ENCODE data around the gene EIF2B4.
A peak's percentile ranks its signal among the peaks of the same experiment; 100 is the strongest.
"Not testable (repeated sequence)": the region's sequence is repeated elsewhere in the genome, so short reads cannot be mapped to it uniquely, and the experiment has no call there.

EIF2B4 gene

DNA sequence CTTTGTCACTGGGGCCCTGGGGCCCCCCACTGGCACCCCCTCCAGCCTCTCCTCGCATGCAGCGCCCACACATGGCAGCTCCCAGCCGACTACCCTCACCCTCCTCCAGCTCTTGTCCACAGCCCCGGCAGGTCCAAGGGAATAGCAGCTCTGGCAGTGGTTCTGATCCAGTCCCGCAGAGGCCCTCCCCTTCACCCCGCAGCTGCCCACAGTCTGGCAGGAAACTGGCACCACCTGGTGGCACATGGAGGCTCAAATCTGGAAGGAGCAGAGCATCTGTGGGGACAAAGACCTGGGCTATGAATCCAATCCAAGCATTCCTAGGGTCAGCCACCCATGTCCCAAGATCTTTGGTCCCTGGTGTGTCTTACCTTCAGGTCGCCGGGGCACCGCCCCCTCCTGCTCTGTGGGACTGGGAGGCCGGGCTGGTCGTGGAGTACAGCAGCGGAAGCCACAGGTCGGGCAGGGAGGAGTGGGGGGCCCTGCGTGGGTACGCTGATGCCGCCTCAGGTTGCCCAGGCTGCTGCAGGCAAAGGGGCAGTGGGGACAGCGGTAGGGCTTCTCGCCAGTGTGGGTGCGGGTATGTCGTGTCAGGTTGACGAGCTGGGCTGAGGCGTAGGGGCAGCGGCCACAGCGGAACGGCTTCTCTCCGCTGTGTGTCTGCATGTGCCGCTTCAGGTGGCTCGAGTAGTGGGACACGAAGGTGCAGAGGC, 8.1 kb upstream of the EIF2B4 start:
- DNase-seq (ENCODE audit: low read depth in 2 of 2, low spot score in 1 of 2): no peak

DNA sequence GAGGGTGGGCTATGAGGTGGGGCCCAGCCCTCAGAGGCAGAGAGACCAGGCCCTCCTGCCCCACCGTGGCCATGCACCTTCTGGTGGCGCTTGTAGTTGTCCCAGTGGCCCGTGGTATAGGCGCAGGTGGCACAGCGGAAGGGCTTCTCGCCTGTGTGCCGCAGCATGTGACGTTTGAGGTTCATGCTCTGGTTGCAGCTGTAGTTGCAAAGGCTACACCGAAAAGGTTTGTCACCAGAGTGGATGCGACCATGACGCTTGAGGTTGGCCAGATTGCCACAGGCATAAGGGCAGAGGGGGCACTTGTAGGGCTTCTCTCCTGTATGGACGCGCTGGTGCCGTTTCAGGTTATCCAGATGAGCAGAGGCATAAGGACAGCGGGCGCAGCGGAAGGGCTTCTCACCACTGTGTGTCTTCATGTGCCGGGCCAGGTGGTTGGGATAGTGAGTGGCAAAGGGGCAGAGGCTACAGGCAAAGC, 7.5 kb upstream of the EIF2B4 start:
- no peak for DNase-seq (ENCODE audit: low read depth in 2 of 2, low spot score in 1 of 2)

DNA sequence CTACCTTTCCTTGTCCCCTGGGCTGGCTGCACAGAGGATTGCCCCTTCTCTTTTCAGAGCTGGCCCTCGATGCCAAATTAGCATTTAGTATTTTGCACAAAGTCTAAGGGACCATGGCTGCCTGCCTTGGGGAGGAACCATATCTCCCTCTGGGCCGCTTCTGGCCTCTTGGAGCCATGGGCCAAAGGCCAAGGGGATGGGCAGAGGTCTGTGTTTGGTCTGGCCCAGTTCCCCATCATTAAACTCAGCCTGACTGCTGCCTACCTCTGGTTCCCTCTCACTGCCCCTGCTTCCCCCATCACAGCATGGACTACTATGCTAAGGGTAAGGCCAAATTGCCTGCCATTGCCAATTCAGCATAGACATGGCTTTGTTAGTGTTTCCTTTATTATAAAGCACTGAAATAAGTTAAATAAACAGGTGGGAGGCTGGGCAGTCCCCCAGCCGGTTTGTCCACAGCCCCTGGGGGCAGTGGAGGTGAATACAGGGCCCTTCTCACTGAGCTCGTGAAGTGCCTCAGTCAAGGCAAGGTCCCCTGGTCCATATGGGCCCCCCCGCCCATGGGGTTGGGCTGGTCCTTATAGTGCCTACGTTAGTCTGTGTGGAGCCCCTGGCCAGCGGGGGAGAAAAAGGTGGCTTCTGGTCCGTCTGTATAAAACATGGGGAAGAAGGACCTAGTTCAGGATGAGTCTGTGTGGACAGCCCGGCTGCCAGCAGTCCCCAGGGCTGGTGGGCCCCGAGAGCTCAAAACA, 6.9 kb upstream of the EIF2B4 start:
- no peak for DNase-seq (ENCODE audit: low read depth in 2 of 2, low spot score in 1 of 2)

DNA sequence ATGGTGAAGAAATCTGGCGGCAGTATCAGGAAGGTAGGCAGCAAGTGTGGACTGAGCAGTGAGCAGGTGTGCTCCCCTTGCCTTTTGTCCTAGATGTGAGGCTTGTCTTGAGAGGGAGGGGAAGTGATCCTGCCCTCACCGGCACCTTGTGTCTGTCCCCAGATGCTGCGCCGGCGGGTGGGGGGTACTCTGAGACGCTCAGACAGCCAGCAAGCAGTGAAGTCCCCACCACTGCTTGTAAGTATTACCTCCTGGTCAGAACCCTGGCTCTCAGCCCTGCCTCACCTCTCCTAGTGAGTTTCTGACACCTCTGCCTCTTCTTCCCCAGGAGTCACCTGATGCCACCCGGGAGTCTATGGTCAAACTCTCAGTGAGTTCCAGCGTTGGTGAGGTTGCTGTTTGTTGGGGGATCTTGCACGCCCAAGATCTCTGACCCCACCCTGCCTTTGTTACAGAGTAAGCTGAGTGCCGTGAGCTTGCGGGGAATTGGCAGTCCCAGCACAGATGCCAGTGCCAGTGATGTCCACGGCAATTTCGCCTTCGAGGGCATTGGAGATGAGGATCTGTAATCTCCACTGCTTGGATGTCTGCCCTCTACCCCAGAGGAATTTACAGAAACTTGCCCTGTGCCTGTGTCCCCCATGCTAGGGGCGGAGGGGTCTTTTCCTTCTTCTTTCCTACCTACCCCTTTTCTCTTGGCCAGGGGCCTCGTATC, 6.2 kb upstream of the EIF2B4 start:
- DNase-seq (ENCODE audit: low read depth in 2 of 2, low spot score in 1 of 2): no peak

DNA sequence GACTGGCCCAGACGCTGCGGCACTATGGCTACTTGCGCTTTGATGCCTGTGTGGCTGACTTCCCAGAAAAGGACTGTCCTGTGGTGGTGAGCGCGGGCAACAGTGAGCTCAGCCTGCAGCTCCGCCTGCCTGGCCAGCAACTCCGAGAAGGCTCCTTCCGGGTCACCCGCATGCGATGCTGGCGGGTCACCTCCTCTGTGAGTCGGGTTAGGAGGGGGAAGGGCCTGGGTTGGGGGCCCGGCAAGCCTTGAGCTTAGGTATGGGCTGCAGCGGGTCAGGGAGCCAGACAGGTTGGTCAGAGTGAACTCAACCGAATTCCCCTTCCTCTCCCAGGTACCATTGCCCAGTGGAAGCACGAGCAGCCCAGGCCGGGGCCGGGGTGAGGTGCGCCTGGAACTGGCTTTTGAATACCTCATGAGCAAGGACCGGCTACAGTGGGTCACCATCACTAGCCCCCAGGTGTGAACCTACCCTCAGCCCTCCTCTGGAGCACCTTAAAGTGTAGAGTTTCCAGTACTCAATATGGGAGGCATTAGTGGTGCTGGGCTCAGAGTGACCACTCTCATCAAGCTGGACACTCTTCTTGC, 5.5 kb upstream of the EIF2B4 start:
- DNase-seq (ENCODE audit: low read depth in 2 of 2, low spot score in 1 of 2): no peak

DNA sequence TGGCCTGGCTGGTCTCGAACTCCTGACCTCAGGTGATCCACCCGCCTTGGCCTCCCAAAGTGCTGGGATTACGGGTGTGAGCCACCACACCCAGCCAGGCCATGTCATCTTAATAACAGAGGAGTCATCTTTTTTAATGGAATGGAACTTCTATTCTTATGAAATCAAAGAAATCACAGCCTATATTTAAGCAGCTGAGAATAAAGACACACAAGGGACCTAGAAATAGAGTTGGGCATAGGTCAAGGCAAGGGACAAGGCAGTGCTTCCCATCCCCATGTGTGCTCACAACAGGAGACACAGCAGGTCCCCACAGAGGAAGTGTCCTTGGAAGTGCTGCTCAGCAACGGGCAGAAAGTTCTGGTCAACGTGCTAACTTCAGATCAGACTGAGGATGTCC, 3.4 kb upstream of the EIF2B4 start:
- DNase-seq (ENCODE audit: low read depth in 2 of 2, low spot score in 1 of 2): no peak

GRCh38 chr2:27372937-27373336, 2.8 kb upstream of the EIF2B4 start:
- no peak for DNase-seq (ENCODE audit: low read depth in 2 of 2, low spot score in 1 of 2)

DNA sequence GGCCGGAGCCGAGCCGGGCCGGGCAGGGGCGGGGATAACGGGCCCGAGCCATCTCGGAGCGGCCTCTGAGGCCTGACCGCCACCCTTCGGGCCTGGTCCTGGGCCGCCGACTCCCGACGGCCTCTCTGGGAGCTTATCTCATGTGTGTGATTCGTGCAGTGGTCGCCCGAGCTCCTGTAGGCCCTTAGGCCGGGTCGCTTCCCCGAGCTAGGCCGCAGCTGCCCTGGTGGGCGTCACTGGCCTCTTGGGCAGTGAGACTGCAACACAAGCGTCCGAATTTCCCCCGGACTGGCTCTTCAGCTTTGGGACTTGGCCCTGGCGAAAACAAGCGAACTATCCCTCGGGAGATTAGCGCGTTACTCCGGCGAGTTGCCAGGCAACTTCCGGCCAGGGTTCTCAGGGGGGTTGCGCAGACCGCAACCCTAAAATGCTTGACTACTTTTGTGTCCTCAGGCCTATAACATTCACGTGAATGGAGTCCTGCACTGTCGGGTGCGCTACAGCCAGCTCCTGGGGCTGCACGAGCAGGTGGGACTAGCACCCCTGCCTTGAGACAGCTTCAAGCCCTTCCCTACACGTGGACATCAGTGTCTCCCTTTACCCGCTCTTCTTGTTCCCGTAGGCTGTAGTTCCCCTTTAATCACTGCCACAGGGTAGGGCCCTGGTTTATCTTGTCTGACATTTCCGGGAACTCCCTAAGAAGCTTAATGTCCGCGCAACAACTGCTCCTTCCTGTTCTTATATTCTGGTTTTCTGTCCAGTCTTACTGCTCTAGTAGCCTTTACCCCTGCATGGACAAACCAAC, 880 bp upstream of the EIF2B4 start:
- DNase-seq (ENCODE audit: low read depth in 2 of 2, low spot score in 1 of 2): no peak

DNA sequence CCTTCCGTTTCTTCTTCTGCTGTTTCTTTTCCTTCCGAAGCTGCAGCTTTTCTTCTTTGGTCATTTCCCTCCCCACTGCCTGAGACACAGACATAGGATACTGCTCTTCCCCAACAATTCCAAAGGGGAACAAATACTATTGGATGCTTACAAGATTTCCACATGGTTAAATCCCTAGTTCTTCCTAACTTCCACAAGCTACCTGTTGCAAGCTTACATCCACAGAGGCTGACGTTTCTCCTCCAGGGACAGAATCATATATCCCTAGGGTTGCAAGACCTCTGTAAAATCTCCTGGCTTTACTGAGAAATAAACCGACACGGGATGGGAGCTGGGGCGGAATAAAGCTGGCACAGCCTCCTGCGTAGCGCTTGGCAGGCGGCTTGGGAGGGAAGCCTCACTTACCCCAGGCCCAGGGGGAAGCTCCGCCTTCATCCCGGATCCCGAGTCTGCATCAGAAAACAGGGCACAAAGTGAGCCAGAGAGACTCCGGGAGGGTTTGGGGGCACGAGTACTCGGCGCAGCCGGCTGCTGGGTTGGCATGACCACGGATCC, 590 bp downstream of the EIF2B4 start:
- no peak for DNase-seq (ENCODE audit: low read depth in 2 of 2, low spot score in 1 of 2)

- DNase-seq (ENCODE audit: low read depth in 2 of 2, low spot score in 1 of 2): no peak
These were observed 6.2 kb downstream of the EIF2B4 start for GRCh38 chr2:27363933-27364332.

DNA sequence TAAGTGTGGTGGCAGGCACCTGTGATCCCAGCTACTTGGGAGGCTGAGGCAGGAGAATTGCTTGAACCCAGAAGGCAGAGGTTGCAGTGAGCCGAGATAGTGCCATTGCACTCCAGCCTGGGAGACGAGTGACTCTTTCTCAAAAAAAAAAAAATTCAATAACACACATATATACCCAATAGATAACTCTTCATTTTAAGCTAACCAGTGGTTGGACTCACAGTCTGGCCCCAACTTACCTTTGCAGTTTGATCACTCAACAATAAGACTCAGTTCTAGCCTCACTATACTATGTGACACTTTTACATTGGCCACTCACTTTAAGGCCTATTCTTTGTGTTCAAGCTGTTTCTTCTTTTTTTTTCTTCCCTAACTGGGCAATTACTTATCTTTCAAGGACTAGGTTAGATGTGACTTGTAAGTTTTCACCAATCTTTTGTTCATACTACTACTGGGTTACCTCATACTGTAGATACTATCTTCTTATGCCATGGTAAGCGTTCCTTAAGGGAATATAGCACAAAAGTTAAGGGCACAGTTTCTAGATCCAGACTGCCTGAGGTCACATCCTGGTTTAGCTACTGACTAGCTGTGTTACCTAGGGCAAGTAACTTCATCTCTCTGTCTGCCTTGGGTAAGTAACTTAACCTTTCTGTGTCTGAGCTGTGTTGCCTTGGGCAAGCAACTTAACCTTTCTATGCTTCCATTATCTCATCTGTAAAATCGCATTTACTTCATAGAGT, 7.3 kb downstream of the EIF2B4 start:
- DNase-seq (ENCODE audit: low read depth in 2 of 2, low spot score in 1 of 2): no peak

DNA sequence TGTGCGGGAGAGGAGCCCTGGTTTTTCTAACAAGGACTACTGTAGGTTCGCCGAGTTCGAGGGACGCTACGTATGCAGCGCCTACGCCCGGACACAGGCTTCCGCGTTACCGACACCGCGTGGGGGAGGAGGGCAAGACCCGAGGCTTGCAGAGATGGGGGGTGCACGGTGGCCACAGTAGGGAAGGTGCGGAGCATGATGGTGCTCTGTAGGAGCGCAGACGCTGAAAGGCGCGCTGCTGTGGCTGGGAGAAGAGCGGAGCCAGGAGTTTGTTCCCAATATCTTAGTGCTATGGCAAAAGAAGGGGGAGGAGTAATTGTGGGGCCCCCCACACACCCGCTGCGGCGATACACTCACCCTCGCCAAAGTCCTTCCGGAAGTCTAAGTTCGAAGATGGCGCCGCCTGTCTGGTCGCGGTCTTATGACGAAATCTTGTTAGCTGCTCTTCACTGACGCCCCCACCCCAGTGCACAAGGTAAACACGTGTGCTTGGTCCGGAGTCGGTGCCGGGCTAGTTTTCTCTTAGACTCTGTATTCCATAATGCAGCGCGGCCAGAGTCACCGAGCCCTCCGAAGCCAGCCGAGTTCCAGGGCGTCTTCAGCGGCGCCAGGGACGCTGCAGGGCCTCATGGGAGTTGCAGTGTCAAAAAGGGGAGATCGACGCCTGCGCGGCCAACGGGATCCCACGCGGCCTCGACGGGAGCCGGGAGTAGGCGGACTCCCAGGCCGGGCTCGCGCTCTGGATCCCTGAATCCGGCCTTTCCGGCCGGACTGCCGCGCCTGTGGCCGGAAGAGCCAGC, 13.6 kb downstream of the EIF2B4 start, which contains the start of gene GTF3C2:
Gene GTF3C2, minus strand, starts transcription at position 383 of the 800 bp plus-strand sequence. CDS start 13,210 bp downstream, outside the sequence.
- peak; percentile 88 to 89 for DNase-seq (ENCODE audit: low read depth in 2 of 2, low spot score in 1 of 2)

DNA sequence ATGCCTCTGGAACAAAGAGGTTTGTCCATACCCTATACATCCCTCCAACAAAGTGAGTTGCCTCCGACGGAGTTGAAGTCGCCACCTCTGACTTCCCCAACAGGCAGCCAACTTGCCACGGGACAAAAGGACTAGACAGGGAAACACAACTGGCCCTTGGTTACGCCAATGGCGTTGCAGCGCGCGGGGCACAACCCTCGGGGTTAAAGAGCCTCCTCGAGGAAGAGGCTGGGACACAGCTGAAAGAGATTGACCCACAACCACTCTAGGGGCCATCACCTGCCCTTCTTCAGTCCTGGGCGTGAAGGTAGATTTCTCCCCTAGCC, 14.1 kb downstream of the EIF2B4 start:
- DNase-seq (ENCODE audit: low read depth in 2 of 2, low spot score in 1 of 2): no peak

- DNase-seq (ENCODE audit: low read depth in 2 of 2, low spot score in 1 of 2): no peak
These were observed 15.6 kb downstream of the EIF2B4 start for GRCh38 chr2:27354597-27354927.

- DNase-seq (ENCODE audit: low read depth in 2 of 2, low spot score in 1 of 2): no peak
These were observed 16.2 kb downstream of the EIF2B4 start for GRCh38 chr2:27353762-27354596.

DNA sequence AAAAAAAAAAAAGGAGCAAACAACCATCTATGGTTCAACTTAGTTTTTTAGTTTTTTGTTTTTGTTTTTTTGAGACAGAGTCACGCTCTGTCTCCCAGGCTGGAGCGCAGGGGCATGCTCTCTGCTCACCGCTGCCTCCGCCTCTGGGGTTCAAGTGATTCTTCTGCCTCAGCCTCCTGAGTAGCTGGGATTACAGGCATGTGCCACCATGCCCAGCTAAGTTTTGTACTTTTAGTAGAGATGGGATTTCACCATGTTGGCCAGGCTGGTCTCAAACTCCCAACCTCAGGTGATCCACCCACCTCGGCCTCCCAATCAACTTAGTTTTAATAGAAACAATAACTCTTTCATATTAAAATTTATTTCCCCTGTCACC, 16.8 kb downstream of the EIF2B4 start:
- DNase-seq (ENCODE audit: low read depth in 2 of 2, low spot score in 1 of 2): not testable (repeated sequence)

GRCh38 chr2:27351802-27352598, 18.1 kb downstream of the EIF2B4 start:
- no peak for DNase-seq (ENCODE audit: low read depth in 2 of 2, low spot score in 1 of 2)
